MG63 (cell line): Measurements from ENCODE around the gene OR2A1. TPM values are rescaled to one million over a fixed set of nuclear protein-coding genes. Genes with fewer than 3 reads are reported as not detected.
"Not testable (repeated sequence)": the region's sequence is repeated elsewhere in the genome, so short reads cannot be mapped to it uniquely, and the experiment has no call there.

Source experiments
- DNase-seq: peaks from one replicate; pipeline ENCODE4 v3.0.0-alpha.2; 2020
- H3K27me3 ChIP-seq: fragments of 250-450 bp; sonication (Bioruptor Pico); 2 replicates; pipeline ENCODE4 v1.5.1; 2020; ENCODE audit warnings: mild to moderate bottlenecking, moderate library complexity
- H3K36me3 ChIP-seq: fragments of 250-450 bp; sonication (Bioruptor Pico); 2 replicates; pipeline ENCODE4 v1.5.1; 2020; ENCODE audit warnings: mild to moderate bottlenecking, moderate library complexity
- H3K4me3 ChIP-seq: fragments of 250-450 bp; sonication (Bioruptor Pico); 2 replicates; pipeline ENCODE4 v1.5.1; 2020; ENCODE audit warnings: mild to moderate bottlenecking, moderate library complexity
- H3K9me3 ChIP-seq: fragments of 250-450 bp; sonication (Bioruptor Pico); 2 replicates; pipeline ENCODE4 v1.5.1; 2020; ENCODE audit warnings: mild to moderate bottlenecking, moderate library complexity
- total RNA-seq: library from RNA; depleted of rRNA; stranded (reverse); fragments of >200 nt; shearing (Covaris generic); gene quantifications from 2 replicates; pipeline ENCODE4 v1.2.3, GENCODE V29; 2014; ENCODE audit warnings: low replicate concordance; rRNA removed

Gene OR2A1, protein sequence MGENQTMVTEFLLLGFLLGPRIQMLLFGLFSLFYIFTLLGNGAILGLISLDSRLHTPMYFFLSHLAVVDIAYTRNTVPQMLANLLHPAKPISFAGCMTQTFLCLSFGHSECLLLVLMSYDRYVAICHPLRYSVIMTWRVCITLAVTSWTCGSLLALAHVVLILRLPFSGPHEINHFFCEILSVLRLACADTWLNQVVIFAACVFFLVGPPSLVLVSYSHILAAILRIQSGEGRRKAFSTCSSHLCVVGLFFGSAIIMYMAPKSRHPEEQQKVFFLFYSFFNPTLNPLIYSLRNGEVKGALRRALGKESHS
- not detected in 2 replicates for total RNA-seq

DNA sequence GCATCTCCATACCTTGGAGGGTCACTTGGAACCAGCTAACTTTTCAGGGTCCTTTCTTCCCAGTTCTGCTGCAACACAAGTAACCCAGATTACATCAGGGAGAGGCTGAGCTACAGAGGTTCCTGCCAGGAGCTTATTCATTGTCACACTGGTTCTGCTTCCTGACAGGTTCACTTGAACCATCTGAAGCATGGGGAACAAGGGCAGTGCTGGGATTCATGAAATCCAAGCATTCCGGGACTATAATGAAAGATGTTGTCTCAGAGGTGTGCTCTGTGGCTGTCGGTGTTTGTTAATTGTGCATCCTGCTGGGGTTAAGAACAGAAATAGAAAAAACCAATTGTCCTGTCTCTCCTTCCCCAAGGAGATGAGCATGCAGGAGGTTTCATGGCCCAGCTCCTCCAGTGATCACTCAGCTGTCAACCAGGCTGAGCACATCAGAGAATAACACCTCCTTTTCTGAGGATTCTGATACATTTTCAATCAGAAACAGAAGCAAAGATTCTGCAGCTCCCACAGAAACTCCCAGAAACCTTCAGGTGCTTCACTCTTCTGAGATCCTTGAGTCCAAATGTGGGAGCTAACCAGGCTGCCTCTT, at the start of gene OR2A1:
Gene OR2A1 (plus strand): TSS at position 548 of the 598 bp plus-strand sequence. CDS start 5,706 bp downstream, outside the sequence.
- not testable (repeated sequence) for DNase-seq, H3K4me3 ChIP-seq, H3K36me3 ChIP-seq, H3K27me3 ChIP-seq, H3K9me3 ChIP-seq

DNA sequence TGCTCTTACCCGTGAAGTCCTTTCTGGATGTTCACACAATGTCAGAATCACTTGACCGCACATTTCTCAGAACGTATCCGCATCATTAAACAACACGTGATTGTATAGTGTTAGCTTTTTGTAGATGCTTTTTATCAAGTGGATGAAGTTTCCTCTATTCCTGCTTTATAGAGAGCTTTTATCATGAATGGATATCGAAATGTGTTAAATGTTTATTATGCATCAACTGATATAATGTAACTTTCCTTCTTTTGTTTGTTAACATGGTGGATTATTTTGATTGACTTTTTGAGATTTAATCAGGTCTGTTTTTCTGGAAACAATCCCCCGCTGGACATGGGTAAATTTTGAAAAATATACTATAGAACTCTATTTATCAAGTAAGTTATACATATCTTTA, 47.5 kb upstream of the OR2A1 start, which contains the start of gene OR2A7:
Gene OR2A7 (minus strand): TSS at position 101 of the 400 bp plus-strand sequence. CDS start 5,164 bp downstream, outside the sequence.
- not testable (repeated sequence) for H3K27me3 ChIP-seq, H3K9me3 ChIP-seq, H3K36me3 ChIP-seq, H3K4me3 ChIP-seq, DNase-seq

DNA sequence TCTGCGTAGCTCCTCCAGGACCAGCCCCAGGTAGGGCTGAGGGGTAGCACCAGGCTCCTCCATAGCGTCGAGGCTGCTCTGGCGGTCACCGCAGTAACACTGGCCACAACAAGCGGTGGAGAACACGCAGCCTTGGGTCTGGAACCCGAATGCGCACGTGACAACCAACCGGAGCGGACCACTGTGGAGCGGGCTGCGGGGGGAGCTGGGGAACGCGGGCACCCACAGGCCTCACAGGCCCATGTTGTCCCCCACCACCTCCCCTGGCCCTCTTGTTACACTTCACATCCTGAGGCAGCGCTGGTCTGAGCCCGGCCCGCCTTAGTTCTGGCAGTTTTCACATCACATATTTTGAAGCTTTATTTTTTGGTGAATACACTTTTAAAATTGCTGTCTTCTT, 43.0 kb upstream of the OR2A1 start, which contains the start of gene CTAGE8:
Gene CTAGE8 (minus strand): TSS at position 101 of the 400 bp plus-strand sequence. CDS start 38 bp downstream, at position 63.
- not testable (repeated sequence) for H3K36me3 ChIP-seq, H3K27me3 ChIP-seq, H3K9me3 ChIP-seq, DNase-seq, H3K4me3 ChIP-seq

DNA sequence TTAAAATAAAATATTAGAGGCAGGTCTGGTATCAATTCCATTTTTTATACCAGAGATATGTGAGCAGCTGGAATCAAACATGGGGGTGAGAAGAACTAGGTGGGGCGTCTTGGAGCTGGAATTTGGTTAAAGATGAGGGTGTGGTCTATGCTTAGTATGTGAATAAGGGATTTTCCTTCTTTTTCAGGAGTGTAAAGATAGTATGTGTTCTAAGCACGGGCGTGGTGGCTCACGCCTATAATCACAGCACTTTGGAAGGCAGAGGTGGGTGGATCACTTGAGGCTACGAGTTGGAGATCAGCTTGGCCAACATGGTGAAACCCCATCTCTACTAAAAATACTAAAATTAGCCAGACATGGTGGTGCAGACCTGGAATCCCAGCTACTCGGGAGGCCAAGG, 36.9 kb upstream of the OR2A1 start:
- H3K27me3 ChIP-seq, DNase-seq, H3K9me3 ChIP-seq, H3K36me3 ChIP-seq, H3K4me3 ChIP-seq: not testable (repeated sequence)

DNA sequence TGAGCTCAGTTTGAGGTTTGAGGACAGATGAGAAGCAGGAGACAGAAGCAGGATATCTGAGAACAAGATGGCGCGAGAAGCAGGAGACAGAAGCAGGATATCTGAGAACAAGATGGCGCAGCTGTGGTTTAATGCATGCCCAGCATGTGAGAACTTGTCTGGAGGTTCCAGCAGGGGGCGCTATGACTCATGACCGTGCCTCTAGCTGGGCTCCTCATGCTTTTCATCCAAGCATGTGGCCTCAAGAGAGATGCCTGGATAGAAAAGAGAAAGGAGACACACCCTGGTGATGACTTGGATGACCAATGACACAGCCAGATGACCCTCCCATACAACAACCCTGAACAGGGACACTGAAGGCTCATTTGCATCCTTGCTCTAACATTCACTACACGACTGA, 32.2 kb upstream of the OR2A1 start:
- H3K9me3 ChIP-seq, H3K27me3 ChIP-seq, H3K36me3 ChIP-seq, DNase-seq, H3K4me3 ChIP-seq: not testable (repeated sequence)

DNA sequence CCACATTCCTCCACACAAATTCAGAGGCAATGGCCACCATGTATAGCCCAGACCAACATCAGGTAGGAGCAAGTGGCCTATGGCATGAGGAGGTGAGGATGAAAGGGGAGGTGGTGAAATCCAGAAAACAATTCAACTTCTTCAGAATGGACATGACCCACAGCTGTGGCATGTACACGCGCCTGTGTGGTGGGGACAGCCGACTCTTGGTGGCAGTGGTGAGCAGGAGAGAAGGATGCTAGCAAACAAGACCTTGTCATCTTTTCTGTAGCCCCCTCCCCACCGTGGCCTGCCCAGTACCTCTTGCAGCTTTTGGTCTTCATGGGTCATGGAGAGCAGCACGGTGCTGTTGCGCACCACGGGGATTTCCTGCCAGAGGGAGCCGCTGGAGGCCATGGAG, 30.2 kb upstream of the OR2A1 start:
- H3K27me3 ChIP-seq, H3K4me3 ChIP-seq, H3K9me3 ChIP-seq, DNase-seq, H3K36me3 ChIP-seq: not testable (repeated sequence)

DNA sequence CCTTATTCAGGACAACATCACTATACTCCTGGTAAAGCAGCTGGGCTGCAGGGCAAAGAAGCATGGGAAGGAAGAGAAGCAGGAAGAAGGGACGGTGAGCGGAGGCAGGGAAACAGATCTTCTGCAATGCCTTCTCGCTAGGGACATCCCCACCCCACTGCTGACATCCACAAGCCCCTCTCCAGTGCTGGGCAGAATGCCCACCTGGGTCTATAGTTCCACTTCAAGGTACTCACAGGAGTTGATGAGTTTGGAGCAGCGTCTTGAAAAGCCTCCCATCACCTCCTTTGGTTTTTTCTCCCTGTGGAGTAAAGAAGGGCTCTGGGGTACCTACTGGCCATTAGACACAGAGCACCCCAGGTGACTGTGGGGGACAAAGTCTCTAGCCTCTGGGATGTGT, 29.7 kb upstream of the OR2A1 start:
- DNase-seq, H3K9me3 ChIP-seq, H3K4me3 ChIP-seq, H3K27me3 ChIP-seq, H3K36me3 ChIP-seq: not testable (repeated sequence)

DNA sequence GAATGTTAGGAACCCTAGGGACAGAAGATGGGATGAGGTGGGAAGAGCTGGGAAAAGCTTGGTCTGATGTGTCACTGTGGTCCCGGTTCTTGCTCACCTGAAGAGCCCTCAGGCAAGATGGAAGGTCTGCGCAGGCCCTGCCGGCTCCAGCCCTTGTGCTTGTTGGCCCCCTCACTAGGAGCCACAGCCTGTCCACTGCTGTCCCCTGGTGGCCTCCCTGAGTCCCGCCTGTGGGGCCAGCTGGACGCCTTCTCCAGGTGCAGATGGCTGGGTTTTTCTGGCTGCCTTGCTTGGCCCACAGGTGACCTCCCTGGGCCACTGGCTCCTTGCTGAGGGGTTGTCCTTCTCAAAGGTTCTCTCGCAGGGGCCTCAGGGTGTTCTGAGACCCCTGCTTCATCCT, 28.5 kb upstream of the OR2A1 start:
- H3K4me3 ChIP-seq, DNase-seq, H3K9me3 ChIP-seq: not testable (repeated sequence)

DNA sequence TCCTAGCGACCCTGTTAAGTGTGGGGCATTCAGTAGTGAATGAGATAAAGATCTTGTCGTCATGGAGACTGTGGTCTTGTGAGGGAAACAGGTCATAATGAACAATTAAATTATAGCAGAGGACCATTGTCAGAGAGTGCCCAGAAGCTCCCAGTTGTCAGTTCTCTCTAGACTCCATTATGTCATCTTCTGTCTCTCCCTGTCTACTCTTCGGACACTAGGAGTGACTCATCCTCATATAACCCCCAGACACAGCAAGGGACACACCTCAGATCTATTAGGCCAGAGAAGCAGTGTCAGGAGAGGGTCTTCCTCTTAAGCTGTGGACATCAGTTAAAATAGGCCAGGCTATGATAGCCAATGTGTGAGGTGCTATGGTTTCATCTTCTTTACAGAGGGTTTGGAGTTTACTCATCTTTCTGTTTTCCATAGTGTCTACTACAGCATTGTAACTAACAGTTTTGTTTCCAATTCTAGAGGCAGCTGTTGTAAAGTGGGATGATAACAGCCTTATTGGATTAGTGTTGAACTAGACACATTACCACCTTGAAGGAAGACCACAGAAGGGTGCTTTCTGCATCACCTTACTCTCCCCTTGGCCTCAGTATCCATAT, 24.9 kb upstream of the OR2A1 start:
- H3K36me3 ChIP-seq, H3K9me3 ChIP-seq, H3K4me3 ChIP-seq, H3K27me3 ChIP-seq, DNase-seq: not testable (repeated sequence)

More for the DNA sequence above, 28.5 kb upstream of the OR2A1 start:
- H3K36me3 ChIP-seq, H3K27me3 ChIP-seq: not testable (repeated sequence)

DNA sequence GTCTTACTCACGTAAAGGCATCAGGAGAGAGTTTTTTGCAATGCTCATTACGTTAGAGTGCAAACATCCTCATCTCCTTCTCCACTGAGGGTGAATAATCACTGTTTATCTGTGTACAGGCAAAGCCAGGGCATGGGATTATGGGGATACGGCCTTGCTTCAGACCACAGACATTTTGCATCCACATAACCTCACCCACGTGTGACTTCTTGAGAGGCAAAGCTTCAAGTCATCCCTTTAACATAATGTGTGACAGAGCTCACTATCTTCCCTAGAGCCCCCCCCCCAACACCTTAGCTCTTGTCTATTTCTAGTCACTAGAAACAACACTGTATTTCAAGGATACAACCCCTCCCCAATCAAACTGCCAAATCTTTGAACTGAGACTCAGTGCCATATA, 20.6 kb upstream of the OR2A1 start:
- H3K36me3 ChIP-seq, H3K9me3 ChIP-seq, H3K4me3 ChIP-seq, H3K27me3 ChIP-seq, DNase-seq: not testable (repeated sequence)

DNA sequence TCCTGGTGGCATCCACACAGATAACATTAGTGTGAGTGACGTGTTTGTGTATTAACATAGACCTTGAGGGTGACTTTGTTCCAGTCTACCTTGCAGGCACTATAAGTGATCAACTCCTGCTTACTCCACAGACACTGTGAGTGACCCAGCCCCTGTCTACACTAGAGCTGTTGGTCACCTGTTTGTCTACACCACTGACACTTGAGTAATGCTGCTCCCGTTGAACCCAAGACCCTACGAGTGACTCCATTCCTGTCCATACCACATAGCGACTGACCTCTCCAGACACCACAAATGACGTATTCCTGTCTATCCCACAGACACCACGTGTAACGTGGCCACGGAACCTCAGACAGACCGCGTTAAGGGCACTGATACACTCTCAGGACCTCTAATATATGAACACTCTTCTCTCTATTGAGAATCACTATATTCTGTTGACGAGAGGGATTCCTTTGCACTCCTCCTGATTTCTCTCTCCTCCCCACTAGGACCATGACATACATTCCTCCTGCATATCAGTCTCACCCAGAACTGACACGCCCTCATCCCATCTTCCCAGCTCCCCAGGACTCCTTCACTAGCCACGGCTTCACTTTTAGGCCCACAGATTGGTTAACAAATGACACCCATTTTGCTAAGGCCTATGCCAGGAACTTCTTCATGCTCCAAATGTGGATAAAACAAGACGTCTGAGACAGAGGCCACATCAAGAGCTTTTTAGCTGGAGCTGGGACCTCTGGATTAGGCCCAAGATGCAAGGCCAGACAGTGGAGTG, 19.6 kb upstream of the OR2A1 start:
- H3K9me3 ChIP-seq, H3K36me3 ChIP-seq, H3K4me3 ChIP-seq, DNase-seq, H3K27me3 ChIP-seq: not testable (repeated sequence)

DNA sequence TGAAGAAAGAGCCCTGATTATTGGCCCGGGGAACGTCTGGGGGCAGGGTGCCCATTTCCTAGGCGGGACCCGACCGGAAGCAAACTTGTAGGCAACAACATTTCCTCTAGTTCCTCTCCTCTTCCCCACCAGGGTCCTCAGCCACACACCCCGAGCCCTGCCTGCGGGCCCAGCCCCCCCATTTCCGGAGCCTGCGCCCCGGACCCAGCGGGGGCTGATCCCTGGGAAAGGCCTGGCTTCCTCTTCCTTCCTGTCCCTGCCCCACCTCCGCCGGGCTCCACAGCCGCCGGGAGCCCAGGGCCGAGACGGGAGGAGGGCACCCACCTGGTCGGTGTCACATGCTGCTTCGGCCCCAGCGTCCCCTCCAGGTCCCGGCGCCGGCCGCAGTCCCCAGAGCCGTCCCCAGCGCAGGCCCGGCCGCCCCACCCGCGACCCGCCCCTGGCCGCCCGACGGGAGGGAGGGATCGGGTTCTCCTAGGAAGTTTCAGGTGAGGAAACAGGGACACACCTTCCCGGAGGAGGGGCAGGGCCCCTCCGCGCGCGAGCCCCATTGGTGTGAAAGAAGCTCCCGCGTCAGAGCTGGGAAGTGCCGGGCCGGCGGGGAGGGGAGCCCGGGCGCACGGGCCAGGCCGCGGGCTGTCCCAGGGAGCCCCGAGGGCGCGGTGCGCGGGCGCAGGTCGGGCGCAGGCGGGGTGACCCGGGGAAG, 18.3 kb upstream of the OR2A1 start:
- not testable (repeated sequence) for H3K9me3 ChIP-seq, H3K4me3 ChIP-seq, H3K27me3 ChIP-seq, H3K36me3 ChIP-seq, DNase-seq

DNA sequence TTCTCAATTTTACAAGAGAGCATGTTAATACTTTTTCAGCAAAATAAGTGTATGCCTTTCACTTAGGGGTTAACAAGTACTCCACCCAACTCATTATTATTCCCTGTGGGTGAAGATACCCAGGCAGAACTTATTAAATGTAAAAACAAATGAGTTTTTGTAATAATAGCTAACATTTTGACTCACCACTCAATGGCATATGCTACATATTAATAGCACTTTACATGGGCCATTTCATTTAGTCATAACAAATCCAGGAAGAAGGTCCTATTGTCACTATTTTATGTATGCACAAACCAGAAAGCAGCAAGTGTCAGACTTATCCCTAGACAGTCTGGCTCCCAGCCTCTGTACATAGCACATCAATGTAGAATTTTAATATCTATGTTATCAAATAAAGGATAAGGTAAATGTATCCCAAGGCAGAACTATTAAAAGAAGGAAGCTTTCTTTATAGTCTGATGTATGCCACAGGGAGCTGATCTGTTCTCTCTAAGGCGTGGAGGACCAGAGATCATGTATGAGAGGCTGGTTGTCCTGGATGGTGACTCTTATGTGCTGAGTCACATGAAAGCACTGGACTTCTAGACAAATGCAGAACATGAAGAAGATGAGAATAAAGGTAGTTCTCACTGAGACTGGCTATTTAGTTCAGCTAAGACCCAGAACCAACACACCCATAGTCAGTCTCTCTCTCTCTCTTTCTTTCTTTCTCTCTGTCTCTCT, 9.5 kb upstream of the OR2A1 start:
- not testable (repeated sequence) for DNase-seq, H3K9me3 ChIP-seq, H3K4me3 ChIP-seq, H3K36me3 ChIP-seq, H3K27me3 ChIP-seq

DNA sequence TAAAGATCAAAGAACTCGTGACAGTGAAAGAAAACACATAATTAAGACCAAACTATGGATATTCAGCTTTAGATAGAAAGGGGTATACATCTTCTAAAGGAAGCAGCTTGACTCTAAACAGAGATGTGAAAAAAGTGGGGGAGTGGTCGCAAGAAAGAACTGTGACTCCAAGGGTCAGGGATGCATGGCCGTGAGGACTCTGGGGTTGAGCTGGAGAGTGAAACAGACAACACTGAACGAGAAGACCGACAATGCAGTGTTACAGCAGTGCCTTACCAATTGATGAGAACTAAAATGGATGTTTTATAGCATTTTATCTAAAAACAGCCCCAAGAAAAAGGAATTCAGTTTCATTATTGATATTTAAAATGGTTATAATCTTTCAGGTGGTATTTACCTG, 8.6 kb upstream of the OR2A1 start:
- H3K4me3 ChIP-seq, H3K36me3 ChIP-seq, DNase-seq, H3K9me3 ChIP-seq, H3K27me3 ChIP-seq: not testable (repeated sequence)

DNA sequence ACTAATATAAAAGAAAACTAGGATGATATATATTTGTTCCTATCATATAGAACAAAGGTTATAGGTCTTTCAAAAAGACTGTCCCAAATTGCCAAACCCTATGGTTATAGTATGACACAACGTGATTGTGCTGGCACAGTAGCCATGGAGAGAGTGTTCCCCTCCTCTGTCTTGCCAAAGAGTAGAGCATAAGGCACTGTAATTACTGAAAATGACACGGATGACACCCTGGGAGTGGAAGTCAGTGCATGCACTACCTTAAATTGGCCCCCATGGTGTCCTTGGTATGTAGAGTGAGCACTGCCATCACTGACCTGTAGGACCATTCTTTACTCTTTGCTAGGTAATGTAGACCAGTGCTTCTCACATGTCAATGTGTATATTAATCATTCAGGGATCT, 7.1 kb upstream of the OR2A1 start:
- not testable (repeated sequence) for H3K27me3 ChIP-seq, H3K4me3 ChIP-seq, H3K9me3 ChIP-seq, H3K36me3 ChIP-seq, DNase-seq

DNA sequence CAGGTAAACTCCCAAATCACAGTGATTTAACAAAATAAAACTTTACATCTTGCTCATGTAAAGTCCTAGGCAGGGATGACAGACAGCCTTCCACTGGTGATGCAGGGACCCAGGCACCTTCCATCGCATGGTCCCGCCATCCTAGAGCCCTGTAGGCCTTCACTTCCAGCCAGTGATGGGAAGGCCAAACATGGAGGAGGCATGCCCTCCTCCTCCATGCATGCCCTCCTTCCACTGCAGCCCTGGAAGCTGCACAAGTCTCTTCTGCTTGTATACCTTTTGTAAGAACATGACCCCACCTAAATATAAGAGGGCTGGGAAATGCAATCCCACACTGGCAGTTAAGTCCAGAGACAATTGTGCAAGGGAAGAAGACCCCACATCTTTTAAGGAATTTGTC, 2.5 kb upstream of the OR2A1 start:
- not testable (repeated sequence) for H3K9me3 ChIP-seq, H3K4me3 ChIP-seq, DNase-seq, H3K36me3 ChIP-seq, H3K27me3 ChIP-seq
